ENCODE data around the gene CCDC102A.
A peak's percentile ranks its signal among the peaks of the same experiment; 100 is the strongest.

The CCDC102A gene

GRCh38 chr16:57535680-57536305 is 578 bp downstream of the CCDC102A start:
- peak; percentile 18 for DNase-seq (ENCODE audit: low spot score)

- no peak for DNase-seq (ENCODE audit: low spot score)
Observed at GRCh38 chr16:57534881-57535658, 1.3 kb downstream of the CCDC102A start.

DNA sequence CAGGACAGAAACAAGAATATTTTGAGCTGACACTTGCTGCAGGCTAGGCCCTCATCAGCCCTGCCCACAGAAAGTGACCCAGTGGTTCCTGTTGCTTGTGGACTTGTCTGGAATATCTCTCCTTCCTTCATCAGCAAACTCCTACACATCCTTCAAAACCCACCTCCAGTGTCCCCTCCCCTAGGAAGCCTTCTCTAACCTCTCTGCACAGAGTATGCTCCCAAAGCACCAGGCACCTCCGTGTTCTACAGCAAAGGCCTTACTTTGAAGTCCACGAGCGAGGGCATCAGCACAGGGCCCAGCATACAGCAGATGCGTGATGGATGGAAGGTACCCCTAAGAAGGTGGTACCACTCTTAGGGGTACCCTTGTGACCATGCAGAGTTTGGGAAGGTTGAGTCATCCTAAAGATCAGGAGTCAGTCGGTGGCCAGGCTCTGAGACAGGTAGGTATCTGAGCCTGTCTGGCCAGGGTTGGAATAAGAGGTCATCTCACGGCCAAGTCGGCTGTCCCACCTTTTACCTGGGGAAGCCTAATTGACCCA is 2.0 kb downstream of the CCDC102A start:
- DNase-seq (ENCODE audit: low spot score) = no peak

GRCh38 chr16:57533431-57534336 is 2.7 kb downstream of the CCDC102A start:
- no peak for DNase-seq (ENCODE audit: low spot score)

- DNase-seq (ENCODE audit: low spot score) = no peak
Observed at GRCh38 chr16:57532266-57532625, 4.1 kb downstream of the CCDC102A start.

DNA sequence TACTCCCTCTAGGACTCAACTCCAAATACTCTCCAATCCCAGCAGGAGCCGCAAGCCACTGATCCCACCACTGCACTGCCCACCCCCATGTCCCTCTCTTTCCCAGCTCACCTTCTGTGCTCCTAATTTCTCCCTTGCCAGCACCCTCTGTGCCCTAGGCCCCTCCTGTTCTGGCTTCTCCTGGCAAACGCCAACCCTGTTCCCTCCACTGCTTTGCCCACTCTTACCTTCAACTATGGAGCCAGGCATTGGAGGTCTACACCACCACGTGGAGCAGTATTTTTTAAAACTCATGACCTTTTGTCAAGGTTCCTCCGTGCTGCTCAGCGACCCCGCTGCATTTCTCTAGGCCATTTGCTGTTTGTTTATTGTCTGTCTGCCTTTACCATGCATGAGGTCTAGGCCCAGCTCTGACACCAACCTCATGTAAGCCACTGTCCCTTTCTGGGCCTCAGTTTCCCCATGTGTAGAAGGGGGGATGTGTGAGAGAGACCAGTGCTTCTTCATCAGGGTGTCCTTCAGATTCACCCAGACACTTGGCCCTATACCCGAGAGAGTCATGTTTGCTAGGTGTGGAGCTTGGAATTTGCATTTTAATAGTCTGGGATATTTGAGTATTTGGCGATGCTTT is 4.6 kb downstream of the CCDC102A start:
- no peak for DNase-seq (ENCODE audit: low spot score)

GRCh38 chr16:57531253-57531575 is 5.2 kb downstream of the CCDC102A start:
- no peak for DNase-seq (ENCODE audit: low spot score)

GRCh38 chr16:57530522-57531252 is 5.7 kb downstream of the CCDC102A start:
- DNase-seq (ENCODE audit: low spot score) = no peak

GRCh38 chr16:57530104-57530521 is 6.3 kb downstream of the CCDC102A start:
- DNase-seq (ENCODE audit: low spot score) = no peak

DNA sequence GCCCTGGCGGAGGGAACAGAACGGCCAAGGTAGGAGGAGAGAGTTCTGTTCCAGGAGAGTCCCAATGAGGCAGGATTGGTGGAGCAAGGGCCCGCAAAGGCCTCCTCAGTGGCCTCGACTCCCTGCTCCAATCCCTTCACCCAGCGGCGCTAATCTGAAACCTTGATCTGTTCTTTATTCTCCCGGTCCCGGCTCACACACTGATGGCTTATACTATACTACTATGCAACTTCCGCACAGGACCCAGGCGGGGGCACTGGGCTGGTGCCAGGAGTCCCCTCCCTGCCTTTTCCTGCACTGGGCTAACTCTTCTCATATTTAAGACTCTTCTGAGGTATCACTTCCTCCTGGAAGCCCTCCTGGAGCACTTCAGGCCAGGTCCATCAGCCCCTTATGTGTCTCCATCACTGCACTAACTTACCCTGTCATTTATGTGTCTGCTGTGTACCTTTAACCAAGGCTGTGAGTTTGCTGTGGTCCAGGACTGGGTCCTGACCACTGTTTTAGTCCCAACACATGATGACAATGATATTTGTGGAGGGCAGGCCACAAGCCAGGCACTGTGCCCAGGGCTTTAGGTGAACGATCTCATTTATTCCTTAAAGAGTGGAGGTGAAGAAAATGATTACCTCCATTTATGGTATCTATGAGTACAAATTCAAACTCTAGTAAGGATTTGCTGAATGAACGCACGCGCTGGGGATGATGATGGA is 6.8 kb downstream of the CCDC102A start:
- no peak for DNase-seq (ENCODE audit: low spot score)

- DNase-seq (ENCODE audit: low spot score) = no peak
Observed at GRCh38 chr16:57528499-57529390, 7.6 kb downstream of the CCDC102A start.

GRCh38 chr16:57527610-57528360 is 8.6 kb downstream of the CCDC102A start:
- DNase-seq (ENCODE audit: low spot score) = no peak

DNA sequence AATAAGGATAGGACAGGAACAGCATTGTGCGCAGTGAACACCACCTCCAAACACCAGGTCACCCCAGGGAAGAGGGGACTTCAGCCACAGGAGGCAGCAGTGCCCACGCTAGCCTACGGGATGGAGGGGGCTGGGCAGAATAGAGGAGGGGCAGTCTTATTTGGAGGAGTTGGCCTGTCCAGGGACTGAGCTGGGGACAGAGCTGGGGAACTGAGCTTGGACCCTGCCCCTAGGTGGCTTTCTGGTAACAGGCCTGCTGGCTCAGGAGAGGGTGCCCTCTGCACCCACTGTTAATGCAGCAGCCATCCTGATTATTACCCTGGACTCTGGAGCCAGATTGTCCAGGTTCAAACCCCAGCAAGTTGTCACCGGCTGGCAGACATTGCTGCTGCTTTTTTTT is 9.3 kb downstream of the CCDC102A start:
- no peak for DNase-seq (ENCODE audit: low spot score)

DNA sequence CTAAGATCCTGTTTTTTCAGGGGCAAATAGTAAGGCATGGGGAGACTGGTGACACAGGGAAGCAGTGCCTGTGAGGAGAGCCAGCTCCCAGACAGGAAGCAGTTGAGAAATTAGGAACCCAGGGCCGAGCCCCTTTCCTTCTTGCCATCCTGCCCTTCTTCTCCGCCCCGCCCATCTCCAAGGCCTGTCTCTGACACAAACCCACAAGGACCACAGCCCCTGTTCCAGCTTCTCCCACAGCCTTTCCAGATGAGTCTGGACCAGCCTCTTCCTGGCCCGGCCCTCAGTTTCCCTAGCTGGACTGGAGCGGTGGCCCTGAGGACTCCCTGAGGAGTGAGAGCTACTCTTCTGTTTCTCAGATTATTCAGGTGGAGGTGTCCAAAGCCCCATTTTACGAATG is 9.9 kb downstream of the CCDC102A start:
- no peak for DNase-seq (ENCODE audit: low spot score)

- no peak for DNase-seq (ENCODE audit: low spot score)
Observed at GRCh38 chr16:57525761-57526160, 10.6 kb downstream of the CCDC102A start.

DNA sequence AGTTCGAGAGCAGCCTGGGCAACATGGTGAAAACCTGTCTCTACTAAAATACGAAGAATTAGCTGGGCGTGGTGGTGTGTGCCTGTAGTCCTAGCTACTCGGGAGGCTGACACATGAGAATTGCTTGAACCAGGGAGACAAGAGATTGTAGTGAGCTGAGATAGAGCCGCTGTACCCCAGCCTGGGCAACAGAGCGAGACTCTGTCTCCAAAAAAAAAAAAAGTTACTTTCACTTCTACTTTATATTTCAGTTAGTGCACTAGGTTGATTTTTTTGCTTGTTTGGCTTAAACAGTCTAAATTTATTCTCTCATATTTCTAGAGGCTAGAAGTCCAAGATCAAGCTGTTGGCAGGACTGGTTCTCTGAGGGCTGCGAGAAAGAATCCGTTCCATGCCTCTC is 13.4 kb downstream of the CCDC102A start:
- DNase-seq (ENCODE audit: low spot score) = no peak

DNA sequence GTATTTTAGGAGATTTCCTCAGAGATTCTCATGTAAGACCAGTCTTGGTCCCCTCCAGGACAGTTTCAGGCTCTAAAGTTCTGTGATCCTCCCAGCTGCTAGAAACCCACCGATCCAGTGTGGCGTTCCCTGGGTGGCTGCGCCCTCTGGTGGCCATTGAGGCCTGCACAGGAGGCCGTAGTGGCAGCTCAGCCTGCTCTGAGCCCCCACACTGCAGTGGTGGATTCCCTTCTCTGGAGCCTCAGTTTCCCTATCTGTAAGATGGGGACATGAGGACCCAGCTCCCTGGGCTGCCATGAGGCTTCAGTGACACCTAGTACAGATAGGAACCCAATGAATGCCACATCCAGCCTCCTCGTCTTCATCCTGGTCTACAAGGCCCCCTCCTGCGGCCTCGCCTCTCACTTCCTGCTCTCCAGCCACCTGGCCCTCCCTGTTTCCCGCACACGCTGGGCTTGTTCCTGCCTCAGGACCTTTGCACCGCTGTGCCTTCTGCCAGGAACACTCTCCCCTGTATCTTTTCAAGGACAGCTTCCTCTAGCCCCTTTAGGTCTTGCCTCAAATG is 16.5 kb downstream of the CCDC102A start:
- peak; percentile 73 for DNase-seq (ENCODE audit: low spot score)

GRCh38 chr16:57518922-57519321 is 17.4 kb downstream of the CCDC102A start:
- DNase-seq (ENCODE audit: low spot score) = no peak

GRCh38 chr16:57518520-57518919 is 17.9 kb downstream of the CCDC102A start:
- no peak for DNase-seq (ENCODE audit: low spot score)
